ENCODE results near the gene C3orf38. TPM values are rescaled to one million over a fixed set of nuclear protein-coding genes. Genes with fewer than 3 reads are reported as not detected.
"Not testable (repeated sequence)": the region's sequence is repeated elsewhere in the genome, so short reads cannot be mapped to it uniquely, and the experiment has no call there.

Gene C3orf38
- 25.6 and 29.9 TPM in 2 replicates for total RNA-seq (2014; rRNA removed; shearing (Covaris generic))

GRCh38 chr3:88149509-88150362 lies at the start of gene C3orf38:
Gene C3orf38, plus strand, starts transcription at chr3:88149959. Its CDS starts 94 bp downstream, at chr3:88150053.
- peak; percentile 94 for DNase-seq (ENCODE audit: low read depth)

DNA sequence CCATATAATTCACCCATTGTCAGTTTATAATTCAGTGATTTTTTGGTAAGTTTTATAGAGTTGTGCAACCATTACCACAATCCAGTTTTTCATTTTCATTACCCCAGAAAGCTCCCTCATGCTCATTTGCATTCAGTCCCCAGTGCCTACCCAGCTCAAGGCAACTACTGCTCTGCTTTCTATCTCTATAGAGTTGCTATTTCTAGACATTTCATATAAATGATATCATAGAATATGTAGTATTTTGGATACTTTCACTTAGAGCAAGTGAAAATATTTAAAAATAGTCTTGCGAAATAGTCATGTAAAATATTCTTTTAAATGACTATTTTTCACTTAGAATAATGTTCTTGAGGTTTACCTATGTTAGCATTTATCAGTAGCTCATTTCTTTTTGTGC lies 48.6 kb upstream of the C3orf38 start:
- no peak for DNase-seq (ENCODE audit: low read depth)

DNA sequence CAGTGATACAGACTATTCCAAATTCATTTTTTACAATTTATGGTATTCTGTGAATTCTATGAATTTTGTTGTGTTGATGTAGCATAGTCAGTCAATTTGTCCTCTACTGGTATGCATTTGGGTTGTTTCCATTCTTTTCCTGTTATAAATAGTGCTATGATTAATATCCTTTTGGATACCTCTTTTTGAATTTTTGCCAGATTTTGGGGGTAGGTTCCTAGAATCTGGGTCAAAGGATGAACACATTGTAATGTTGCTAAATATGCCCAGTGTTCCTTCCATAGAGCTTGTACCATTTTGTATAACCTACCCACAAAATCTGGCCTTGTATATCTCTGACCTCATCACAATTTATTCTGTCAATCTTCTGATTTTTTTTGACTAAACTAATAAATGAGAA lies 44.4 kb upstream of the C3orf38 start:
- no peak for DNase-seq (ENCODE audit: low read depth)

DNA sequence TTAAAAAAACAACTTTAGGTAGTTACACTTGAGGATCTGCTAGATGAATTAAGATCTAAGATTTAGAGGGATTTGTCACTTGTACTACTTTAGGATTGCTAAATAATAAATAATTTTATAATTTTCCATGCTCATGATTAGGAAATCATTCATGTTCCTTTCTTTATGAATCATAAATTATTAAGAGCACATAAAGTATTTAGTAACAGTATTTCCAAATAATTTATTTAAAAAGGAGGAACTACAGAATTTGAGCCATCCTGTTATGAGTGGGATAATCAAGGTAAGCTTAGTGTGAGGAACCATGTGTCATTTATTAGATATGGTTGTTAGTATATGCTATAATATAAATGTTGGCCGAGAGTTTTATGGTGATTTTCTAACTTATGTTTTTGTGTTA lies 37.5 kb upstream of the C3orf38 start:
- DNase-seq (ENCODE audit: low read depth): no peak

GRCh38 chr3:88113311-88114162 lies 36.2 kb upstream of the C3orf38 start:
- DNase-seq (ENCODE audit: low read depth): peak; percentile 70

DNA sequence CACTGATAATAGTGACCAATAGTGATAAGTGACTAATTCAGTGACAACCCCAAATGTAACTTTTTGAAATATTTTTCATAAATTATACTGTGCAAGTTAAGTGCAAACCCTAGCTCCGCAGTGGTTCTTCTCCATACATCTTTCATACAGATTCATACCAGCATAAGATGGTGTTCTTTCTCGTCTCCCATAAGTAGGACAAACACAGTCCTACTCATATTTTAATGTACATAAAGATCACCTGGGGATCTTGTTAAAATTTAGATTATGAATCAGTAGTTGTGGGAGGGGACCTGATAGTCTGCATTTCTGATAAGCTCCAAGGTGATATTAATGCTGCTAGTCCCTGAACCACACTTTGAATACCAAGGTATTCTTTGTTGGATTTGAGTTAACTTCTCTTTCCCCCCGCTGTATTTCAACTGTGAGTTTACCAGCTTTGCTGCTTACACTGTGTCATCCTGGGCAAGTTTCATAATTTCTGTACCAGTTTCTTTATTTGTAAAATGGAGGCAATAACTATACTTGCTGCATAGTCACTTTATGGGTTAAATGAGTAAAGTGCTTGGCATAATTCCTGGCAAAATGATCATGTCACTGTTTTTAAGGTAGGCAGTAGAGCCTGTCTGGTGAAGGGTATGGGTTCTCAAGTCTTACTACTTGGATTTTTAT lies 34.7 kb upstream of the C3orf38 start:
- no peak for DNase-seq (ENCODE audit: low read depth)

GRCh38 chr3:88117683-88118082 lies 32.1 kb upstream of the C3orf38 start:
- no peak for DNase-seq (ENCODE audit: low read depth)

- DNase-seq (ENCODE audit: low read depth): not testable (repeated sequence)
These were observed 31.2 kb upstream of the C3orf38 start for GRCh38 chr3:88118603-88119002.

GRCh38 chr3:88123526-88123925 lies 26.2 kb upstream of the C3orf38 start:
- no peak for DNase-seq (ENCODE audit: low read depth)

DNA sequence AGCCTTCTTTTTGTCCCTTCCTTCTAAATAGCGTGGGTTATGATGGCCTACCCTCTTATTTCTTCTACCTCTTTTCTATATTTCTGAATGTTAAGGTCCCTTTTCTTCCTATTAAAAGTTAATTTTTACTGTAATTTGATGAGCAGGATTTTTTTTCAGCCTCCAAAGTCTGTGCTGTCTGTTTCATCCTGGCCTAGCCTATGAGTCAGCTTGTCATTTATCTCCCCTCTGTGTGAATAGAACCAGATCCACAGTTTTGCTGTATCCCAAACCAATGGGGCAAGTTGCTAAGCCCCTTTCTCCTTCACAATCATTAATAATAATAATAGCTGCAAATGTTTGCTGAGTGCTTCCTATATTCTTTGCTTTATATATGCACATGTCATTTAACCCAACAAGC lies 18.1 kb upstream of the C3orf38 start:
- no peak for DNase-seq (ENCODE audit: low read depth)

DNA sequence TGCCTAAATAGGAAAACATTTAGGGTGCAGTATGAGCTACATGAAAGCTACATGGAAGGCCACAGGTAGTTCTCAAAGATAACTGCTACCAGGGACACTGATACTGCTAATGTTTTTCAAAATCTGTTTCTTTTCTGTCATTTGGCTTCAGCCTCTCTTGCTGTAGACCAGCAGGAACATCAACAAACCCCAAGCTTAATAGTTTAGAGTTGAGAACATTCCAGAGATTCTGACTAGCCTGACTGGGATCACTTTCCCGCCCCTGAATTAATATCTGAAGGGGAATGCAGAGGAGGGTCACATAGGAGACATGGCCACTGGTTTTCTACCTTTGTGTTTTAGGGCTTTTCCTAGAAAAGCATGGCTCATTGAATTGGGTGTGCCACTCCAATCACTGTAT lies 16.9 kb upstream of the C3orf38 start:
- DNase-seq (ENCODE audit: low read depth): no peak

- no peak for DNase-seq (ENCODE audit: low read depth)
These were observed 16.0 kb upstream of the C3orf38 start for GRCh38 chr3:88133711-88134263.

DNA sequence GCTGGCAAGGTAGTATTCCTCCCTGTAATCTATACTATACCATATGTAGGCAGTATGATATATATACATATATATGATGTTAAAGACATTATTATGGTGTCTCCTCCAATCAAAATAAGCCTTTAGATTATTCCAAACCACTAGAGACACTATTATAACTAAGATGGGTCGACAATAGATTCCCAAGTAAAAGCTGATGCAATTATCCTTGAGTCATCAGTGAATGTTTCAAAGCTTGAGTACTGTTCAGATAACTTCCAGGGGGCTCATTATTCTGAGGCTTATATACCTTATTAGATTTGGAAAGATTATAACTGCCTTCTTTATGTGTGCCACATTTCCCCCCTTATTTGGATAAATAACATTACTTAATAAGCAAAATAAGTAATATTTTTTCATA lies 11.9 kb upstream of the C3orf38 start:
- no peak for DNase-seq (ENCODE audit: low read depth)

- DNase-seq (ENCODE audit: low read depth): peak; percentile 36
These were observed 8.2 kb upstream of the C3orf38 start for GRCh38 chr3:88141458-88142083.

DNA sequence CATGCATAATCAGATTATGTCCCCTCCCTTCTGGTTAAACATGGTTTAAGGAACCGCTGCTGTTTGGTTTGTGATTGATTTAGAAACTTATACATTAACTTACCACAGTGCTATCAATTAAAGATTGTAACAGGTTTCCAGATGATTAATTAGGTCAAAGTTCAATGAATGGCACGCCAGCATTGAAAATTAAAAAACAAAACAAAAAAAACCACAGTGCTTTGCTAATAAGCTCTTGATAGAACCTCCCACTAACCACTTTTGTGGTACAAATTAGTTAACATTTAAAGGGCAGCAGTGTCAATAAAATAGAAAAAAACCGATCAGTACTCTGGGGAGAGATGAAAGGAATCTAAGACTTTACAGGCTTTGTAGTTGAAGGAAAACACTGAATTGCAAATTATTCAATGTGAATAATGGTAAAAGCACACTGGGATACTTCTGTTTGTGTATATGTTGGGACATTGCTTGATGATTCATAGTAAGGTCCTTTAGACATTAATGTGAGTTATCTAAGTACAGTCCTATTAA lies 7.6 kb upstream of the C3orf38 start:
- no peak for DNase-seq (ENCODE audit: low read depth)

DNA sequence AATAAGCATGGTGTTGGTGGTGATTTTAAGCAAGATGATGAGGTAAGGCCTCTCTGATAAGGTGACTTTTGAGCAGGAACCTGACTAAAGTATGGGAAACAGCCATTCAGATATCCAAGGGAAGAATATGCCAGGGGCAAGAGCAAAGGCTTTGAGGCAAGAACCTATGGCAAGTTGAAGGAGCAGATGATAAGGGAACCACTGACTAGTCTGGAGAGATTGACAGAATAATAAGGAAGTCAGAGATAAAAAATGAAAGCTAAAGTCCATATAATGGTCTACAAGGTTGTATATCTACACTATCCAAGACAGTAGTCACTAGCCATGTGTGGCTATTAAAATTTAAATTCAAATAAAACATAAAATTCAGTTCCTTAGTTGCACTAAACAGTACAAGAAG lies 2.5 kb upstream of the C3orf38 start:
- DNase-seq (ENCODE audit: low read depth): no peak

DNA sequence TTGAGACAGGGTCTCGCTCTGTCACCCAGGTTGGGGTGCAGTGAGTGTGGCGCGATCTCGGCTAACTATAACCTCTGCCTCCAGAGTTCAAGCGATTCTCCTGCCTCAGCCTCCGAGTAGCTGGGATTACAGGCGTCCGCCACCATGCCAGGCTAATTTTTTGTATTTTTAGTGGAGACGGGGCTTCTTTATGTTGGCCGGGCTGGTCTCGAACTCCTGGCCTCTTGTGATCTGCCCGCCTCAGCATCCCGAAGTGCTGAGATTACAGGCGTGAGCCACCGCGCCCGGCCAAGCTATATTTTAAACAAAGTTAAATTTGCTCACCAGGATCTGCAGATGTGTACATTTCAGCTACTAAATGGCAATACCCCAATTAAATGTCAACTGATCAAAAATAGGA lies 1.1 kb upstream of the C3orf38 start:
- no peak for DNase-seq (ENCODE audit: low read depth)

- peak; percentile 59 for DNase-seq (ENCODE audit: low read depth)
These were observed 654 bp upstream of the C3orf38 start for GRCh38 chr3:88149101-88149508.

DNA sequence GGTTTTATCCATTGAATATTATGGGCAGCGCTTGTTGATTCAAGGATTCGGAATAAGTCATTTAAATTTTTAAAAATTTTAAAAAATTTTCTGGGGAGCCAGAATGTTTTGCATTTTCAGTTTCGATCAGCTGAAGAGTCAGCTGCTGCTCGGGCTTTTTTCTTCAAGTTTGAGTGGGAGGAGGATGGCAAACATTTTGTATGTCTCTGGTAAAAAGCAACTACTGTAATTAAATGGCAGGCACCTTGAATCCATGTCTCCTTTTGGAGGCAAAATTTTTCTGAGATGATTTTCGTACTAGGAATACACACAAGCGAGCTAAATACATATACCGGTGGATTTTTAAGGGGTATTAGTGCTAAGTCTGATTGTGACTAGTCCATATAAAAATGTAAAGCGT lies 612 bp downstream of the C3orf38 start:
- no peak for DNase-seq (ENCODE audit: low read depth)

DNA sequence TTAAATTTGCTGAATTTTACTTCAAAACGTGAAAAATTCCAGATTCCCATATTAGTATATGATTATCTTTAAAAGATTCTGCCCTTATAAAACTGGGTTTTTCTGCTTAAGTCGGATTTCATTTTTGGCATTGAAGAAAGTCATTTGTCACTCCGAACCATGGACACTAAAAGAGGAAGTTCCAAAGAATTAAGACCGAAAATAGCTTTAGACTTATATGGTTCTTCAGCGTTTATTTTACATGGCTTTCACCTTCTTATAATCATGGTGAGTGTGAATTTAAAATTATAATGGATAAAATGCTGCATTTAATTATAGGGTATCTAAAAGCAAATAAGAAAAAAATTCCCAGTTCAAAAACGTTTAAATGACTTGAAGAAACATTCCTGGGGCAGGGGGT lies 1.0 kb downstream of the C3orf38 start:
- no peak for DNase-seq (ENCODE audit: low read depth)

- no peak for DNase-seq (ENCODE audit: low read depth)
These were observed 1.6 kb downstream of the C3orf38 start for GRCh38 chr3:88151358-88151757.

Data from RPMI7951 (cell line).